ENCODE data around the gene C21orf58.

GRCh38 chr21:46351476-46352163 is 27.9 kb upstream of the C21orf58 start:
- TF ChIP-seq, protein P1, sequence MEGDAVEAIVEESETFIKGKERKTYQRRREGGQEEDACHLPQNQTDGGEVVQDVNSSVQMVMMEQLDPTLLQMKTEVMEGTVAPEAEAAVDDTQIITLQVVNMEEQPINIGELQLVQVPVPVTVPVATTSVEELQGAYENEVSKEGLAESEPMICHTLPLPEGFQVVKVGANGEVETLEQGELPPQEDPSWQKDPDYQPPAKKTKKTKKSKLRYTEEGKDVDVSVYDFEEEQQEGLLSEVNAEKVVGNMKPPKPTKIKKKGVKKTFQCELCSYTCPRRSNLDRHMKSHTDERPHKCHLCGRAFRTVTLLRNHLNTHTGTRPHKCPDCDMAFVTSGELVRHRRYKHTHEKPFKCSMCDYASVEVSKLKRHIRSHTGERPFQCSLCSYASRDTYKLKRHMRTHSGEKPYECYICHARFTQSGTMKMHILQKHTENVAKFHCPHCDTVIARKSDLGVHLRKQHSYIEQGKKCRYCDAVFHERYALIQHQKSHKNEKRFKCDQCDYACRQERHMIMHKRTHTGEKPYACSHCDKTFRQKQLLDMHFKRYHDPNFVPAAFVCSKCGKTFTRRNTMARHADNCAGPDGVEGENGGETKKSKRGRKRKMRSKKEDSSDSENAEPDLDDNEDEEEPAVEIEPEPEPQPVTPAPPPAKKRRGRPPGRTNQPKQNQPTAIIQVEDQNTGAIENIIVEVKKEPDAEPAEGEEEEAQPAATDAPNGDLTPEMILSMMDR (IDR thresholded peaks at IDR 0.05): no peak
- no peak for TF ChIP-seq POLR2A (IDR thresholded peaks at IDR 0.05)
